Colonic mucosa (tissue), 4 donors: ENCODE data around the gene FBXO28. TPM values are rescaled to one million over a fixed set of nuclear protein-coding genes. Genes with fewer than 3 reads are reported as not detected.
A peak's percentile ranks its signal among the peaks of the same experiment; 100 is the strongest.

Experiments used
- DNase-seq: peaks from one replicate; pipeline ENCODE4 v3.0.0-alpha.2; 2020
- H3K27ac ChIP-seq: fragments of 200-600 bp; one replicate; pipeline ENCODE4 v1.8.0; 2021
- H3K27me3 ChIP-seq: fragments of 200-600 bp; one replicate; pipeline ENCODE4 v1.8.0; 2021
- H3K36me3 ChIP-seq: fragments of 200-600 bp; one replicate; pipeline ENCODE4 v1.8.0; 2021
- H3K4me1 ChIP-seq: fragments of 200-600 bp; one replicate; pipeline ENCODE4 v1.8.0; 2021; ENCODE audit warnings: mild to moderate bottlenecking
- H3K4me3 ChIP-seq: fragments of 200-600 bp; one replicate; pipeline ENCODE4 v1.8.0; 2021
- H3K9ac ChIP-seq, 2 donors: one replicate each; pipeline ENCODE4 v1.7.0; 2013; ENCODE audit warnings: control low read depth in 2 of 2, low read depth in 2 of 2, low read length in 2 of 2
- H3K9me3 ChIP-seq: fragments of 200-600 bp; one replicate; pipeline ENCODE4 v1.8.0; 2021
- intact Hi-C: fragments of 100-400 bp; cut with DNase I; formaldehyde crosslinking; loops from one replicate; pipeline ENCODE4 v1.14.1; 2022
- total RNA-seq, 2 donors: library from RNA; stranded (reverse); fragmentation: NEBNext Ultra II Directional in 1 of 2; extraction: Animal tissue kit (Norgen Biotek cat#: 25700) in 1 of 2; gene quantifications; one replicate each; pipeline ENCODE4 v1.2.1, GENCODE V29; 2021
- TF ChIP-seq, protein P1 (sequence below): fragments of 200-600 bp; IDR thresholded peaks from one replicate; pipeline ENCODE4 v1.8.0; 2022; ENCODE audit warnings: antibody characterized with exemption, mild to moderate bottlenecking
- donor health status: healthy.
- donor health status: DM: no; HTN: no; CAD: no.
- donor health status: DM: no; HTN: no; CAD: no.

Gene FBXO28
- total RNA-seq, 2 donors from 2014 or later, result 35.1 to 42.7 TPM

DNA sequence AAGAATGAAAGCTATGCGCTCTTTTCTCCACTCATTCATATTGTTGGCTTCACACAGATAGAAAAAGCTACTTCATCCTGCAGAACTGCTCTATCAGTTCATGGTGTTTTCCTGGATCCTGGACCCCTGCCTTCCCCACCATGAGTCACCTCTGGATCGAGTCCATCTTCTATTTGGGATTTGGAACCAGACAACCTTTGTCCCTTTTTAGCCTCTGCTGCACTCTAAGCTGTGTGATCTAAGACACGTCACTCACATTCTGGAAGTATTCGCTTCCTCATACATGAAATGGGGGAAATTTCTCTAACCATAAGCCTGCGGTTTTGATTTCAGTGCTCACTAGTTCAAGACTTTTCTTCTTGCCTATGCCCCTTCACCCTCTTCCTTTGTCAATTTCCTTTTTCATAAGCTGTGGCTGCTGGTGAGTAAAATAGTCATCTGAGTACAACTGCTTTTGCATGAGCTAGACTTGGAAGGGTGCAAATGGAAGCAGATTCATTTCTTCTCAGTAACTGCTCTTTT lies 55.0 kb downstream of the FBXO28 start:
- intact Hi-C loops, result no loop called here
- H3K4me1 ChIP-seq, result peaks cover 4% of the 10 kb centered on the region
- no peak overlapping the region for H3K4me3 ChIP-seq
- TF ChIP-seq, protein P1, sequence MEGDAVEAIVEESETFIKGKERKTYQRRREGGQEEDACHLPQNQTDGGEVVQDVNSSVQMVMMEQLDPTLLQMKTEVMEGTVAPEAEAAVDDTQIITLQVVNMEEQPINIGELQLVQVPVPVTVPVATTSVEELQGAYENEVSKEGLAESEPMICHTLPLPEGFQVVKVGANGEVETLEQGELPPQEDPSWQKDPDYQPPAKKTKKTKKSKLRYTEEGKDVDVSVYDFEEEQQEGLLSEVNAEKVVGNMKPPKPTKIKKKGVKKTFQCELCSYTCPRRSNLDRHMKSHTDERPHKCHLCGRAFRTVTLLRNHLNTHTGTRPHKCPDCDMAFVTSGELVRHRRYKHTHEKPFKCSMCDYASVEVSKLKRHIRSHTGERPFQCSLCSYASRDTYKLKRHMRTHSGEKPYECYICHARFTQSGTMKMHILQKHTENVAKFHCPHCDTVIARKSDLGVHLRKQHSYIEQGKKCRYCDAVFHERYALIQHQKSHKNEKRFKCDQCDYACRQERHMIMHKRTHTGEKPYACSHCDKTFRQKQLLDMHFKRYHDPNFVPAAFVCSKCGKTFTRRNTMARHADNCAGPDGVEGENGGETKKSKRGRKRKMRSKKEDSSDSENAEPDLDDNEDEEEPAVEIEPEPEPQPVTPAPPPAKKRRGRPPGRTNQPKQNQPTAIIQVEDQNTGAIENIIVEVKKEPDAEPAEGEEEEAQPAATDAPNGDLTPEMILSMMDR, result no peak
- no peaks in the 10 kb centered on the region for H3K27me3 ChIP-seq
- DNase-seq, result peak; percentile 33
- H3K36me3 ChIP-seq, result no peaks in the 10 kb centered on the region
- H3K27ac ChIP-seq, result peak overlapping the region; percentile 60
- no peaks in the 10 kb centered on the region for H3K9me3 ChIP-seq
- H3K9ac ChIP-seq, result peak overlapping the region in 1 of 2 donors; percentile 46

DNA sequence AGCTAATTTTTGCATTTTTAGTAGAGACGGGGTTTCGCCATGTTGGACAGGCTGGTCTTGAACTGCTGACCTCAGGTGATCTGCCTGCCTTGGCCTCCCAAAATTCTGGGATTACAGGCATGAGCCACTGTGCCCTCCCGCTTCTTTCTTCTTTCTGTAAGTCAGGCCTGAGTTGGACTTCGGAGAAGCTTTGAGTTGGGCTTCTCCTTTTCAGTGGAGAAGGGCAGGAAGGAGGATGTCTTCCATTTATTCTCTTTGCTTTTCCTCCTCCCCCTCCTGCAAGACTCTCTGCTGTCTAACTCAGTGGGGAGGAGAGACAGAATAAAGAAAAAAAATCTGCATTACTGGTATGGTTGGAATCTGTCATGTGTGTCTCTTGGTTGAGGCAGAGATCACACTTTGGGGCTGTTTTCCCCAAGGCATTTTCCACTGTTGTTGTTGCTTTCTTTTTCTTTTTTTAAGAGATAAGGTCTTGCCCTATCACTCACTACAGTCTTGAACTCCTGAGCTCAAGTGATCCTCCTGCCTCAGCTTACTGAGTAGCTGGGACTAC lies 55.9 kb downstream of the FBXO28 start:
- H3K4me1 ChIP-seq, result peaks cover 4% of the 10 kb centered on the region
- TF ChIP-seq, protein P1, result no peak
- H3K9ac ChIP-seq, result no peak overlapping the region
- no peaks in the 10 kb centered on the region for H3K36me3 ChIP-seq
- H3K27me3 ChIP-seq, result no peaks in the 10 kb centered on the region
- H3K4me3 ChIP-seq, result no peak overlapping the region
- DNase-seq, result no peak
- intact Hi-C loops, result loop anchor here (10.0 kb wide), 1 partner anchor 165 kb away; the partner anchor contains the start of gene NVL
- H3K9me3 ChIP-seq, result no peaks in the 10 kb centered on the region
- H3K27ac ChIP-seq, result no peak overlapping the region

DNA sequence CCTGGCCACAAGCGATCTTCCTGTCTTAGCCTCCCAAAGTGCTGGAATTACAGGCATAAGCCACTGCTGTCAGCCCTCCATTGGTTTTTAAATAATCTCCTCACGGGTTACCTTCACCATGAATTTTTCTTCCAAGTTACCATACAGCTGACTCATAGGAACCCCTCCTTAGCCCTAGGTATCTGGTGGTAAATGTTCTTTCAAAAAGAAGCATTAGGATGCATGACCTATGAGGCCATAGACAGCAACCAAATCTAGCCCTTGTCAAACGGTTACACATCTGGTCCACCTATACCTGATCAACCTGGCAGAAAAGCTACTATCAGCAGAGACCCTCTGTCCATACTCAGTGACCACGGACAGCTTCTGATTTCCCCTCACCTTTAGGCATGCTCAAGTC lies 56.4 kb downstream of the FBXO28 start:
- intact Hi-C loops, result loop anchor here (10.0 kb wide), 1 partner anchor 164 kb away; the partner anchor contains the start of gene NVL
- no peaks in the 10 kb centered on the region for H3K27me3 ChIP-seq
- no peak overlapping the region for H3K4me3 ChIP-seq
- no peaks in the 10 kb centered on the region for H3K9me3 ChIP-seq
- H3K9ac ChIP-seq, result no peak overlapping the region
- H3K36me3 ChIP-seq, result no peaks in the 10 kb centered on the region
- no peak overlapping the region for H3K27ac ChIP-seq
- no peak for DNase-seq
- H3K4me1 ChIP-seq, result peaks cover 4% of the 10 kb centered on the region
- TF ChIP-seq, protein P1, result no peak

DNA sequence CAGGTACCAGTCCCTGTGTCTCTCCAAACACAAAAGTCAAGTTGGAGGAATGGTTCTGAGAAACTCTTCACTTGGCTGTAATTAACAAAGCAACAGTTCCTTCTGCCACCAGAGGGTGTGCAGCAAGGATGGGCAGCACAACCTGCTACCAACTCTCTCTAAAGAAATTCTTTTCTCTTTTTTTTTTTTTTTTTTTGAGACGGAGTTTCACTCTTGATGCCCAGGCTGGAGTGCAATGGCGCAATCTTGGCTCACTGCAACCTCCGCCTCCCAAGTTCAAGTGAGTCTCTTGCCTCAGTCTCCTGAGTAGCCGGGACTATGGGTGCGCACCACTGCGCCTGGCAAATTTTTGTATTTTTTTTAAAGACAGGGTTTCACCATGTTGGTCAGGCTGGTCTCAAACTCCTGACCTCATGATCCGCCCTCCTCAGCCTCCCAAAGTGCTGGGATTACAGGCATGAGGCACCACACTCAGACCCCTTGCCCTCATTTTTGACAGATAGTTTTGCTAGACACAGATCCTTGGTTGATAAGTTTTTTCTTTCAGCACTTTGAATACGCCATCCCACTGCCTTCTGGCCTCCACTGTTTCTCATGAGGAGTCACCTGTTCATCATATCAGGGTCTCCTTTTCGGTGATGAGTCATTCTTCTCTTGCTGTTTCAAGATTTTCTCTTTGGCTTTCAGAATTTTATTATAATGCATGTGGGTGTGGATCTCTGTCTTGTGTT lies 57.0 kb downstream of the FBXO28 start:
- intact Hi-C loops, result loop anchor here (10.0 kb wide), 1 partner anchor 164 kb away; the partner anchor contains the start of gene NVL
- H3K4me3 ChIP-seq, result no peak overlapping the region
- no peaks in the 10 kb centered on the region for H3K9me3 ChIP-seq
- no peaks in the 10 kb centered on the region for H3K27me3 ChIP-seq
- no peak overlapping the region for H3K9ac ChIP-seq
- no peaks in the 10 kb centered on the region for H3K36me3 ChIP-seq
- H3K27ac ChIP-seq, result no peak overlapping the region
- TF ChIP-seq, protein P1, result no peak
- DNase-seq, result no peak
- peaks cover 4% of the 10 kb centered on the region for H3K4me1 ChIP-seq

DNA sequence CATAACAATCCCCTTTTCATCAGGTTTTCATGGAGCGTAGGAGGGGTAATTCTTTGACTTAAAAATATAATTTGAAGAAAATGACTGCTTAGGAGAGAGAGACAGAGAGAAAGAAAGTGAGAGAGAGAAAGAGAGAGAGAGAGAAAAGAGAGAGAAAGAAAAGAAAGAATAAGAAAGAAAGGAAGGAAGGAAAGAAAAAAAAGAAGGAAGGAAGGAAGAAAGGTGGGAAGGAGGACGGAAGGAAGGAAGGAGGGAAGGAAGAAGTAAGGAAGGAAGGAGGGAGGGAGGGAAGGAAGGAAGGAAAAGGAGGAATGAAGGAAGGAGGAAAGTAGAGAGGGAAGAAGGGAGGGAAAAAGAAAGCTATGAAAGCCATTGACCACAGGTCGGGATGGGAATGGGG lies 58.3 kb downstream of the FBXO28 start:
- TF ChIP-seq, protein P1, result no peak
- intact Hi-C loops, result loop anchor here (10.0 kb wide), 1 partner anchor 163 kb away; the partner anchor contains the start of gene NVL
- Histone ChIP-seq H3K36me3 (no peaks in the 10 kb centered on the region), H3K27me3 (no peaks in the 10 kb centered on the region), H3K27ac (no peak overlapping the region), H3K4me1 (peaks cover 4% of the 10 kb centered on the region), H3K4me3 (no peak overlapping the region), H3K9me3 (no peaks in the 10 kb centered on the region), H3K9ac (no peak overlapping the region)
- DNase-seq, result no peak
